ENCODE data around the gene SEC14L3. TPM values are rescaled to one million over a fixed set of nuclear protein-coding genes. Genes with fewer than 3 reads are reported as not detected.

Gene SEC14L3
- total and polyA plus RNA-seq, 4 donors = not detected

- Histone ChIP-seq H3K27me3 (ENCODE audit: control insufficient read depth in 1 of 2, insufficient read depth in 2 of 2, low read length in 1 of 2) (no peaks in the 10 kb centered on the region), H3K4me3 (ENCODE audit: low read length in 2 of 2) (no peak overlapping the region), H3K36me3 (ENCODE audit: control insufficient read depth in 1 of 2, insufficient read depth in 2 of 2, low read length in 1 of 2) (no peaks in the 10 kb centered on the region), H3K27ac (ENCODE audit: low read depth in 1 of 2, low read length in 2 of 2) (no peak overlapping the region), H3K4me1 (ENCODE audit: control insufficient read depth in 1 of 2, insufficient read depth in 2 of 2, low read length in 2 of 2) (no peaks in the 10 kb centered on the region), H3K9me3 (ENCODE audit: control insufficient read depth, low read length) (no peaks in the 10 kb centered on the region)
- ATAC-seq (ENCODE audit: low FRiP score) (no peak), DNase-seq (peak in 1 of 2 donors; percentile 9)
- WGBS, 2 donors = 80 to 84% methylated on average over 6 to 7 of the region's 7 CpGs
- intact Hi-C loops (cut with DNase I) = no loop called here
These were observed 19.6 kb upstream of the SEC14L3 start for GRCh38 chr22:30491381-30491780.

- DNase-seq (no peak), ATAC-seq (ENCODE audit: low FRiP score) (no peak)
- Histone ChIP-seq H3K27ac (ENCODE audit: low read depth in 1 of 2, low read length in 2 of 2) (no peak overlapping the region), H3K4me3 (ENCODE audit: low read length in 2 of 2) (no peak overlapping the region), H3K27me3 (ENCODE audit: control insufficient read depth in 1 of 2, insufficient read depth in 2 of 2, low read length in 1 of 2) (no peaks in the 10 kb centered on the region), H3K9me3 (ENCODE audit: control insufficient read depth, low read length) (no peaks in the 10 kb centered on the region), H3K36me3 (ENCODE audit: control insufficient read depth in 1 of 2, insufficient read depth in 2 of 2, low read length in 1 of 2) (no peaks in the 10 kb centered on the region), H3K4me1 (ENCODE audit: control insufficient read depth in 1 of 2, insufficient read depth in 2 of 2, low read length in 2 of 2) (no peaks in the 10 kb centered on the region)
- intact Hi-C loops (cut with DNase I) = no loop called here
- WGBS, 2 donors = 65 to 75% methylated on average over 11 of the region's 11 CpGs
These were observed 18.6 kb upstream of the SEC14L3 start for GRCh38 chr22:30490399-30490798.

GRCh38 chr22:30488121-30488520 is 16.3 kb upstream of the SEC14L3 start:
- H3K4me3 ChIP-seq (ENCODE audit: low read length in 2 of 2) = no peak overlapping the region
- WGBS, 2 donors = 70 to 71% methylated on average over 7 of the region's 7 CpGs
- H3K9me3 ChIP-seq (ENCODE audit: control insufficient read depth, low read length) = no peaks in the 10 kb centered on the region
- DNase-seq = peak in 1 of 2 donors; percentile 7
- H3K27ac ChIP-seq (ENCODE audit: low read depth in 1 of 2, low read length in 2 of 2) = no peak overlapping the region
- H3K27me3 ChIP-seq (ENCODE audit: control insufficient read depth in 1 of 2, insufficient read depth in 2 of 2, low read length in 1 of 2) = no peaks in the 10 kb centered on the region
- intact Hi-C loops (cut with DNase I) = no loop called here
- H3K4me1 ChIP-seq (ENCODE audit: control insufficient read depth in 1 of 2, insufficient read depth in 2 of 2, low read length in 2 of 2) = no peaks in the 10 kb centered on the region
- H3K36me3 ChIP-seq (ENCODE audit: control insufficient read depth in 1 of 2, insufficient read depth in 2 of 2, low read length in 1 of 2) = no peaks in the 10 kb centered on the region
- ATAC-seq (ENCODE audit: low FRiP score) = no peak

GRCh38 chr22:30486661-30487115 is 14.9 kb upstream of the SEC14L3 start:
- Histone ChIP-seq H3K36me3 (ENCODE audit: control insufficient read depth in 1 of 2, insufficient read depth in 2 of 2, low read length in 1 of 2) (no peaks in the 10 kb centered on the region), H3K27ac (ENCODE audit: low read depth in 1 of 2, low read length in 2 of 2) (no peak overlapping the region), H3K27me3 (ENCODE audit: control insufficient read depth in 1 of 2, insufficient read depth in 2 of 2, low read length in 1 of 2) (no peaks in the 10 kb centered on the region), H3K4me1 (ENCODE audit: control insufficient read depth in 1 of 2, insufficient read depth in 2 of 2, low read length in 2 of 2) (no peaks in the 10 kb centered on the region), H3K9me3 (ENCODE audit: control insufficient read depth, low read length) (no peaks in the 10 kb centered on the region), H3K4me3 (ENCODE audit: low read length in 2 of 2) (no peak overlapping the region)
- 67 to 71% methylated on average over 8 of the region's 8 CpGs for WGBS, 2 donors
- intact Hi-C loops (cut with DNase I) = no loop called here
- peak in 1 of 2 donors; percentile 26 for DNase-seq
- ATAC-seq (ENCODE audit: low FRiP score) = no peak

- DNase-seq (peak in 1 of 2 donors; percentile 38), ATAC-seq (ENCODE audit: low FRiP score) (no peak)
- H3K36me3 ChIP-seq (ENCODE audit: control insufficient read depth in 1 of 2, insufficient read depth in 2 of 2, low read length in 1 of 2) = no peaks in the 10 kb centered on the region
- no peaks in the 10 kb centered on the region for H3K4me1 ChIP-seq (ENCODE audit: control insufficient read depth in 1 of 2, insufficient read depth in 2 of 2, low read length in 2 of 2)
- 91 to 95% methylated on average over 5 of the region's 5 CpGs for WGBS, 2 donors
- intact Hi-C loops (cut with DNase I) = no loop called here
- H3K4me3 ChIP-seq (ENCODE audit: low read length in 2 of 2) = no peak overlapping the region
- peaks cover 3% of the 10 kb centered on the region for H3K9me3 ChIP-seq (ENCODE audit: control insufficient read depth, low read length)
- H3K27me3 ChIP-seq (ENCODE audit: control insufficient read depth in 1 of 2, insufficient read depth in 2 of 2, low read length in 1 of 2) = no peaks in the 10 kb centered on the region
- no peak overlapping the region for H3K27ac ChIP-seq (ENCODE audit: low read depth in 1 of 2, low read length in 2 of 2)
These were observed 14.3 kb upstream of the SEC14L3 start for GRCh38 chr22:30486118-30486517.

- WGBS, 2 donors = 26 to 32% methylated on average over 18 of the region's 18 CpGs
- Histone ChIP-seq H3K27ac (ENCODE audit: low read depth in 1 of 2, low read length in 2 of 2) (no peak overlapping the region), H3K9me3 (ENCODE audit: control insufficient read depth, low read length) (peaks cover 3% of the 10 kb centered on the region), H3K4me1 (ENCODE audit: control insufficient read depth in 1 of 2, insufficient read depth in 2 of 2, low read length in 2 of 2) (no peaks in the 10 kb centered on the region), H3K36me3 (ENCODE audit: control insufficient read depth in 1 of 2, insufficient read depth in 2 of 2, low read length in 1 of 2) (no peaks in the 10 kb centered on the region), H3K4me3 (ENCODE audit: low read length in 2 of 2) (no peak overlapping the region), H3K27me3 (ENCODE audit: control insufficient read depth in 1 of 2, insufficient read depth in 2 of 2, low read length in 1 of 2) (no peaks in the 10 kb centered on the region)
- ATAC-seq (ENCODE audit: low FRiP score) (peak; percentile 76), DNase-seq (peak; percentile 68 to 85)
- intact Hi-C loops (cut with DNase I) = loop anchor here in 1 of 2 donors (2.0 kb wide), 1 partner anchor 95 kb away; no protein-coding TSS in a partner anchor
These were observed 13.7 kb upstream of the SEC14L3 start for GRCh38 chr22:30485362-30485988.

- intact Hi-C loops (cut with DNase I) = no loop called here
- no peaks in the 10 kb centered on the region for H3K36me3 ChIP-seq (ENCODE audit: control insufficient read depth in 1 of 2, insufficient read depth in 2 of 2, low read length in 1 of 2)
- 81 to 93% methylated on average over 1 of the region's 1 CpG for WGBS, 2 donors
- no peak overlapping the region for H3K27ac ChIP-seq (ENCODE audit: low read depth in 1 of 2, low read length in 2 of 2)
- no peak overlapping the region for H3K4me3 ChIP-seq (ENCODE audit: low read length in 2 of 2)
- no peak for DNase-seq
- no peaks in the 10 kb centered on the region for H3K27me3 ChIP-seq (ENCODE audit: control insufficient read depth in 1 of 2, insufficient read depth in 2 of 2, low read length in 1 of 2)
- H3K4me1 ChIP-seq (ENCODE audit: control insufficient read depth in 1 of 2, insufficient read depth in 2 of 2, low read length in 2 of 2) = no peaks in the 10 kb centered on the region
- H3K9me3 ChIP-seq (ENCODE audit: control insufficient read depth, low read length) = peaks cover 3% of the 10 kb centered on the region
- ATAC-seq (ENCODE audit: low FRiP score) = no peak
These were observed 11.4 kb upstream of the SEC14L3 start for GRCh38 chr22:30483169-30483568.

GRCh38 chr22:30481711-30482110 is 9.9 kb upstream of the SEC14L3 start:
- Histone ChIP-seq H3K27ac (ENCODE audit: low read depth in 1 of 2, low read length in 2 of 2) (no peak overlapping the region), H3K27me3 (ENCODE audit: control insufficient read depth in 1 of 2, insufficient read depth in 2 of 2, low read length in 1 of 2) (no peaks in the 10 kb centered on the region), H3K9me3 (ENCODE audit: control insufficient read depth, low read length) (peaks cover 3% of the 10 kb centered on the region), H3K36me3 (ENCODE audit: control insufficient read depth in 1 of 2, insufficient read depth in 2 of 2, low read length in 1 of 2) (no peaks in the 10 kb centered on the region), H3K4me3 (ENCODE audit: low read length in 2 of 2) (no peak overlapping the region), H3K4me1 (ENCODE audit: control insufficient read depth in 1 of 2, insufficient read depth in 2 of 2, low read length in 2 of 2) (no peaks in the 10 kb centered on the region)
- intact Hi-C loops (cut with DNase I) = no loop called here
- DNase-seq (no peak), ATAC-seq (ENCODE audit: low FRiP score) (no peak)
- WGBS, 2 donors = 75 to 85% methylated on average over 5 of the region's 5 CpGs

GRCh38 chr22:30479981-30480380 is 8.2 kb upstream of the SEC14L3 start:
- Histone ChIP-seq H3K27me3 (ENCODE audit: control insufficient read depth in 1 of 2, insufficient read depth in 2 of 2, low read length in 1 of 2) (no peaks in the 10 kb centered on the region), H3K27ac (ENCODE audit: low read depth in 1 of 2, low read length in 2 of 2) (no peak overlapping the region), H3K4me1 (ENCODE audit: control insufficient read depth in 1 of 2, insufficient read depth in 2 of 2, low read length in 2 of 2) (no peaks in the 10 kb centered on the region), H3K4me3 (ENCODE audit: low read length in 2 of 2) (no peak overlapping the region), H3K9me3 (ENCODE audit: control insufficient read depth, low read length) (peaks cover 3% of the 10 kb centered on the region), H3K36me3 (ENCODE audit: control insufficient read depth in 1 of 2, insufficient read depth in 2 of 2, low read length in 1 of 2) (no peaks in the 10 kb centered on the region)
- ATAC-seq (ENCODE audit: low FRiP score) = no peak
- intact Hi-C loops (cut with DNase I) = no loop called here
- no peak for DNase-seq
- WGBS, 2 donors = 47 to 48% methylated on average over 2 of the region's 2 CpGs
